HEK293 (cell line): ENCODE results near the gene ADAM17.

Source experiments
- HOXC10 ChIP-seq: sonication (generic); formaldehyde crosslinking; IDR thresholded peaks from 2 replicates; pipeline ENCODE4 v1.8.1; 2023; ENCODE audit warnings: mild to moderate bottlenecking, missing genetic modification reagents
- ZNF155 ChIP-seq: fragments of 450-650 bp; formaldehyde crosslinking; IDR thresholded peaks from 2 replicates; pipeline ENCODE4 v1.5.1; 2016; ENCODE audit warnings: missing biosample characterization, missing genetic modification characterization
- ZNF549 ChIP-seq: fragments of 450-650 bp; IDR thresholded peaks from 2 replicates; pipeline ENCODE4 v1.5.1; 2018; ENCODE audit warnings: missing biosample characterization, missing genetic modification characterization, mild to moderate bottlenecking, inconsistent platforms, moderate library complexity
- TF ChIP-seq, protein P1 (sequence below): fragments of 450-650 bp; formaldehyde crosslinking; IDR thresholded peaks from 2 replicates; pipeline ENCODE4 v1.5.1; 2016; ENCODE audit warnings: missing biosample characterization, missing genetic modification characterization

DNA sequence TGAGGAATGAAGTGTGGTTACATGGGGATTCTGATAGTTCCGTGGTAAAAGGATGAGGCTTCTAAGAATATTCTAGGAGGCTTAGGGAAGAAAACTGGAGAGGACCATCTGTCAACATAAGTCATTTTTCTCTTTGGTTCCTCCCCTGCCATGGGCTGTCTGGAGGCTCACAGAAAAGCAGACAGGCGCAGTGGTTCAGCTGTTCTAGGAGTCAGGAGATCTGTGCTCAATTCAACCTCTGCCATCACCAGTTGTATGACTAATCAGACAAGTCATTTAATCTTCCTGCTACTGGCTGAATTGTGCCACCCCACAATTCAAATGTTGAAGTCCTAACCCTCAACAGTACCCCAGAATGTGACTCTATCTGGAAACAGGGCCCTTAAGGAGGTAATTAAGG, 36.4 kb downstream of the ADAM17 start:
- TF ChIP-seq, protein P1, sequence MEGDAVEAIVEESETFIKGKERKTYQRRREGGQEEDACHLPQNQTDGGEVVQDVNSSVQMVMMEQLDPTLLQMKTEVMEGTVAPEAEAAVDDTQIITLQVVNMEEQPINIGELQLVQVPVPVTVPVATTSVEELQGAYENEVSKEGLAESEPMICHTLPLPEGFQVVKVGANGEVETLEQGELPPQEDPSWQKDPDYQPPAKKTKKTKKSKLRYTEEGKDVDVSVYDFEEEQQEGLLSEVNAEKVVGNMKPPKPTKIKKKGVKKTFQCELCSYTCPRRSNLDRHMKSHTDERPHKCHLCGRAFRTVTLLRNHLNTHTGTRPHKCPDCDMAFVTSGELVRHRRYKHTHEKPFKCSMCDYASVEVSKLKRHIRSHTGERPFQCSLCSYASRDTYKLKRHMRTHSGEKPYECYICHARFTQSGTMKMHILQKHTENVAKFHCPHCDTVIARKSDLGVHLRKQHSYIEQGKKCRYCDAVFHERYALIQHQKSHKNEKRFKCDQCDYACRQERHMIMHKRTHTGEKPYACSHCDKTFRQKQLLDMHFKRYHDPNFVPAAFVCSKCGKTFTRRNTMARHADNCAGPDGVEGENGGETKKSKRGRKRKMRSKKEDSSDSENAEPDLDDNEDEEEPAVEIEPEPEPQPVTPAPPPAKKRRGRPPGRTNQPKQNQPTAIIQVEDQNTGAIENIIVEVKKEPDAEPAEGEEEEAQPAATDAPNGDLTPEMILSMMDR (tag by site-specific recombination), result no peak
- no peak for TF ChIP-seq ZNF155 (tag by site-specific recombination)
- no peak for TF ChIP-seq HOXC10 (CRISPR knock-in tag)
- TF ChIP-seq ZNF549, result no peak
